Measurements from ENCODE around the gene FHL3.
"Not testable (repeated sequence)": the region's sequence is repeated elsewhere in the genome, so short reads cannot be mapped to it uniquely, and the experiment has no call there.

The FHL3 gene

GRCh38 chr1:37997256-37998088 lies 7.8 kb downstream of the FHL3 start:
- in situ Hi-C loops (cut with MboI; ENCODE audit: low sequenced_read_pairs) = no loop called here

- in situ Hi-C loops (cut with MboI; ENCODE audit: low sequenced_read_pairs) = no loop called here
Observed at GRCh38 chr1:37995751-37996345, 9.5 kb downstream of the FHL3 start.

- in situ Hi-C loops (cut with MboI; ENCODE audit: low sequenced_read_pairs) = no loop called here
Observed at GRCh38 chr1:37994886-37995566, 10.3 kb downstream of the FHL3 start.

GRCh38 chr1:37989361-37989930 lies 15.9 kb downstream of the FHL3 start:
- in situ Hi-C loops (cut with MboI; ENCODE audit: low sequenced_read_pairs) = loop anchor here (10.0 kb wide), 1 partner anchor 115 kb away; no protein-coding TSS in a partner anchor

- in situ Hi-C loops (cut with MboI; ENCODE audit: low sequenced_read_pairs) = loop anchor here (10.0 kb wide), 1 partner anchor 113 kb away; no protein-coding TSS in a partner anchor
Observed at GRCh38 chr1:37987679-37988078, 17.6 kb downstream of the FHL3 start.

- in situ Hi-C loops (cut with MboI; ENCODE audit: low sequenced_read_pairs) = loop anchor here (10.0 kb wide), 1 partner anchor 109 kb away; no protein-coding TSS in a partner anchor
Observed at GRCh38 chr1:37983546-37983945, 21.8 kb downstream of the FHL3 start.

- in situ Hi-C loops (cut with MboI; ENCODE audit: low sequenced_read_pairs) = no loop called here
Observed at GRCh38 chr1:37978541-37978940, 26.8 kb downstream of the FHL3 start.

GRCh38 chr1:37975083-37975482 lies 30.2 kb downstream of the FHL3 start:
- in situ Hi-C loops (cut with MboI; ENCODE audit: low sequenced_read_pairs) = not testable (repeated sequence)

- in situ Hi-C loops (cut with MboI; ENCODE audit: low sequenced_read_pairs) = no loop called here
Observed at GRCh38 chr1:37974567-37974966, 30.7 kb downstream of the FHL3 start.

- in situ Hi-C loops (cut with MboI; ENCODE audit: low sequenced_read_pairs) = not testable (repeated sequence)
Observed at GRCh38 chr1:37973684-37974083, 31.6 kb downstream of the FHL3 start.

- in situ Hi-C loops (cut with MboI; ENCODE audit: low sequenced_read_pairs) = no loop called here
Observed at GRCh38 chr1:37965301-37965700, 40.0 kb downstream of the FHL3 start.

GRCh38 chr1:37964106-37964505 lies 41.2 kb downstream of the FHL3 start:
- in situ Hi-C loops (cut with MboI; ENCODE audit: low sequenced_read_pairs) = not testable (repeated sequence)

- in situ Hi-C loops (cut with MboI; ENCODE audit: low sequenced_read_pairs) = no loop called here
Observed at GRCh38 chr1:37958690-37959089, 46.6 kb downstream of the FHL3 start.

GRCh38 chr1:37955685-37956084 lies 49.6 kb downstream of the FHL3 start:
- in situ Hi-C loops (cut with MboI; ENCODE audit: low sequenced_read_pairs) = no loop called here

GRCh38 chr1:37954316-37954971 lies 50.9 kb downstream of the FHL3 start:
- in situ Hi-C loops (cut with MboI; ENCODE audit: low sequenced_read_pairs) = no loop called here

- in situ Hi-C loops (cut with MboI; ENCODE audit: low sequenced_read_pairs) = no loop called here
Observed at GRCh38 chr1:37952738-37953137, 52.6 kb downstream of the FHL3 start.

- in situ Hi-C loops (cut with MboI; ENCODE audit: low sequenced_read_pairs) = no loop called here
Observed at GRCh38 chr1:37951783-37952624, 53.3 kb downstream of the FHL3 start.

GRCh38 chr1:37951041-37951782 lies 54.1 kb downstream of the FHL3 start:
- in situ Hi-C loops (cut with MboI; ENCODE audit: low sequenced_read_pairs) = no loop called here

- in situ Hi-C loops (cut with MboI; ENCODE audit: low sequenced_read_pairs) = no loop called here
Observed at GRCh38 chr1:37949524-37950152, 55.7 kb downstream of the FHL3 start.

Data from HL-60/S4 treated with retinoic acid at 250 ng/mL for 4 days and 3 days (cell line).